ENCODE measurements around the gene FAM174A. TPM values are rescaled to one million over a fixed set of nuclear protein-coding genes. Genes with fewer than 3 reads are reported as not detected.
A peak's percentile ranks its signal among the peaks of the same experiment; 100 is the strongest.

Gene FAM174A
- total RNA-seq: 53.2 TPM

DNA sequence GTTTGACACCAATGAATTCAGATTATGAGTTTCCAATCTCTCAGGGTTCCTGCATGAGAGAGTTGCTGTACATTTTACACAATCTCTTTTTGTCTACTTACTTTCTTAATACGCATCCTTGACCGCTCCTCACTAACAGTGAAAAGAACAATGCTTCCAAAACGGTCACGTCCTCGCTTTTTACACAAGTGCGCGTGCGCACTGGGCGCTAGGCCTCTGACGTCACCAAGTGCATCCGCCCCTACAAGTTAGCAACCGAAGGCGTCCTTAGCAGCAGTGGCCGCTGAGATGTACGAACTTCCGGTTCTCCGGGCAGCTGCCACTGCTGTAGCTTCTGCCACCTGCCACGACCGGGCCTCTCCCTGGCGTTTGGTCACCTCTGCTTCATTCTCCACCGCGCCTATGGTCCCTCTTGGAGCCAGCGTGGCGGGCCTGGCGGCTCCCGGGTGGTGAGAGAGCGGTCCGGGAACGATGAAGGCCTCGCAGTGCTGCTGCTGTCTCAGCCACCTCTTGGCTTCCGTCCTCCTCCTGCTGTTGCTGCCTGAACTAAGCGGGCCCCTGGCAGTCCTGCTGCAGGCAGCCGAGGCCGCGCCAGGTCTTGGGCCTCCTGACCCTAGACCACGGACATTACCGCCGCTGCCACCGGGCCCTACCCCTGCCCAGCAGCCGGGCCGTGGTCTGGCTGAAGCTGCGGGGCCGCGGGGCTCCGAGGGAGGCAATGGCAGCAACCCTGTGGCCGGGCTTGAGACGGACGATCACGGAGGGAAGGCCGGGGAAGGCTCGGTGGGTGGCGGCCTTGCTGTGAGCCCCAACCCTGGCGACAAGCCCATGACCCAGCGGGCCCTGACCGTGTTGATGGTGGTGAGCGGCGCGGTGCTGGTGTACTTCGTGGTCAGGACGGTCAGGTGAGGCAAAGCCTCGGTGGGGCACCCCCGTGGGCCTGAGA lies at the start of gene FAM174A:
TSS of gene FAM174A (plus strand) at position 315 of the 946 bp plus-strand sequence. CDS start at position 472, 157 bp downstream.
- peak; percentile 100 for DNase-seq

GRCh38 chr5:100493996-100494395 lies 41.2 kb upstream of the FAM174A start:
- DNase-seq: no peak

DNA sequence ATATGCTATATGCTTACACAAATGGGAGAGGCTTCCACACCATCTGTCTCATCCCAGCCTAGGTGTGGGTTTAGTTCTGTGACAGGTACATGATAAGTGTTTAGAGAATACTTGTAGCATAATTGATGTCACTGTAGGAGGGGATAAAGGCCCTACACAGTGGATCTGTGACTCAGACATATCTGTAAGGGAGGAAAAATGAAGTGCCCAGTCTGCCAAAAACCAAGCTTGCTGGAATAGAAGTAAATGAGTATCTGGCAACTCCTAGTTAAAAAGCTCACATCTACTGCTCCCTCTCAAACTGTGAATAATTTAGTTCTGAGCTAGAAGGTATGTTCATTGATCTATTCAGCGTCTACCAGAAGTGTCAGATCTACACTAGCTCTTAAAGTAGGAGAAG lies 38.9 kb upstream of the FAM174A start:
- DNase-seq: no peak

GRCh38 chr5:100502684-100503083 lies 32.5 kb upstream of the FAM174A start:
- no peak for DNase-seq

GRCh38 chr5:100505984-100506670 lies 29.0 kb upstream of the FAM174A start:
- DNase-seq: peak; percentile 24

DNA sequence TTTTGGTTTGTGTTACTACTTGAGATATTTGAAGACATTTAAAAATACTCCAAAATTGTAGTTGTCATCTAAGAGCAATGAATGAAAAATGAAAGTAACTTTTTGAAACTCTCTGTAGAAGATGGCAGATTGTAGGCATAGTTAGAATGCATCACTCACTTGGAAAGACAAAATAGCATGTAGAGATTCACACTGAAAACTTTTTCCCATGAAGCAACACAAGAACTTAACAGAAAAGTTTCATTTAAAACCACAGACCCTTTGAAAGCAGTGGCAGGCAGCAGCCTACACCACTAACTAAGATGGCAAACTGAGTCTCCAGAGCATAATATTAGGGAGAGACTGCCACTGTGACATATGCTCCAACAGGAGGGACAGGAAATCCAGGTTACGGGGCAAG lies 18.9 kb upstream of the FAM174A start:
- no peak for DNase-seq

DNA sequence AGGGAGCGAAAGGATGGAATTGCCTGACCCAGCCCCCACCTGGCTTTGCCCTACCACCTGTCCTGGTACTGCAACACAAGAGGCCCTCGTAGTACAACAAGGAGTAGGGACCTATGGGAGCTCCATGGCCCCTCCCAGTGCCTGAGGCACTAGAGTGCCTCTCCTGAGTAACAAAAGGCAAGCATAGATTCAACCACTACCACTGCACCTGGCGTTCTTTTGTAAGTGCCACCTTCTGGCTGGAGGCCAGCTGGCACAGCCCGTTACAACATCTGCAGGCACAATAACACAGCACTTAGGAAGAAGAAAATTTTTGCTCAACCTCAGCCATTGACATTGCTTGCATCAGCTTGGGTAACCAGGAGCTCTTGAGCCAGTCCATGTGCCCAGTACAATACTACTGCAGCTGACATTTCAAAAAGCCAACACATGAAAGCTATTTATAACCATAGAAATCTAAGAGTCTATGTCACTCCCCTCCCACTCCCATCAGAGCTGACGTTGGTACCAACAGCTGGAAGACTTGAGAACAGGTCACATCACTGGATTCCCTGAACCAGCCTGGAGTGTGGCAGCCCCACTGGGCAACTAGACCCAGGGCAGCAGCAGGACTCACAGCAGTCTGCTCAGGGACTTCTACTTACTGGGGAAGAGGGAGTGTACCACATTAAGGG lies 17.7 kb upstream of the FAM174A start:
- DNase-seq: peak; percentile 59

DNA sequence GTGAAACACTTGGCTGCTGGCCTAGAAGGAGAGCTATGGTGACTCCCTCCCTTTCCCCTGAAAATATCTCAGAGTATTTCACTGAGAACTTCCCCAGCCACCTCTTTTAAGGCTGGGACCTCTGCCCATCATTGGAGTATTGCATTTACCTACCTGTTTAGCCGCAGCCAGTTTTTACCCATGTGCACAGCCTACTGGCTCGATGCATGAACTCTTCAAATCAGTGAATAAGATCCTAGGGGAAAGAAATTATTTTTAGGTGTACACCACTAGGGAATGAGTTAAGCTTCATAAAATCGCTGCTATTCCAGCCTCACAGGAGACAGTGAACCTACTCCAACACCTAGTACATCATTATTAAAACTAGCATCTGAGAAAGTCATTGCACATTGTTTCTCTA lies 16.8 kb upstream of the FAM174A start:
- DNase-seq: no peak

DNA sequence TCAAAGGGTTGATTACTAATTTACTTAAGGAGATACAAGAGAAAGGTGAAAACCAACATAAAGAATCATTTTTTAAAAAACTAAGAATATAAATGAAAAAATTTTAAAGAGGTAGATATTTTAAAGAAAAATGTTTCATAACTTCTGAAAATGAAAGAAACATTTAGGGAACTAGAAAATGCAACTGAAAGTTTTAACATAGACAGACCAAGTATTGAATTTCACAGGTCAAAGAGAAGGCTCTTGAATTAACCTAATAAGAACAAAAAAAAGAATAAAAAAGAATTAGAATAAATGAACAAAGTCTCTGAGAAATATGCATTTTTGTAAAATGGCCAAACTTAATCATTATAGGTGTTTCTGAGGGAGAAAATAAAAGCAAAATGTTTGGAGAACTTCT lies 16.1 kb upstream of the FAM174A start:
- DNase-seq: no peak

DNA sequence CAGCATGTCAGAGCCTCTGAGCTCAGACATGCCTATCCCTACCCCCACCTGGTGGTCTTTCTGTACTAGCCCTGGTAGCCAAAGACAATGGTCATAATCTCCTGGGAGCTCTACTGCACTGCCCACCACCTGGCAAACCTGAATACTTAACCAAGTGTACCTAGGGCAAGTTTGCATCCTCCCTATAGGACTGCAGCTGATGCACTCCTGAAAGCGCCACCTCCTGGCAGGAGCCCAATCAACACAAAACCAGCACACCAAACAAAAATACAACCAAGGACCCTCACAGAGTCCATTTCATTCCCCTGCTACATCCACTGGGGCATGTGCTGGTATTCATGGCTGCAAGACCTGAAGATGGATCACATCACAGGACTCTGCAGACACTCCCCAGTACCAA lies 14.8 kb upstream of the FAM174A start:
- DNase-seq: no peak

- DNase-seq: no peak
These were observed 2.8 kb downstream of the FAM174A start for GRCh38 chr5:100537946-100538345.

DNA sequence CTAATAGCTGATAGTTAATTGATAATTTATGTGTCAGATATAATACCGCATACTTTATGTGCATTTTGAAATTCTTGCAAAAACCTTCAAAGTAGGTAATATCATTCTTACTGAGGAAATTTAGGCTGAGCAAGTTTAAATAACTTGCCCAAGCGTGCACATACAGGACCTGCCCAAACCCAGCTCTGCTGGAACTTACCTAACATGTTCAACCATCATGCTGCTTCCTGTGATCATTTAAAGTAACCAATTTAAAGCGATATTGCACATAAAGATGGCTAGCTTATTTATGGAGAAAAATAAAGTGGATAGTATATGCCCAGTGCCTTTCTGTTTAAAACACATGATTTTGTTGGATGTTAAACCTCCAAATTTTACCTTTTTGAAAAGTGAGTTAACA lies 4.3 kb downstream of the FAM174A start:
- DNase-seq: peak; percentile 21

DNA sequence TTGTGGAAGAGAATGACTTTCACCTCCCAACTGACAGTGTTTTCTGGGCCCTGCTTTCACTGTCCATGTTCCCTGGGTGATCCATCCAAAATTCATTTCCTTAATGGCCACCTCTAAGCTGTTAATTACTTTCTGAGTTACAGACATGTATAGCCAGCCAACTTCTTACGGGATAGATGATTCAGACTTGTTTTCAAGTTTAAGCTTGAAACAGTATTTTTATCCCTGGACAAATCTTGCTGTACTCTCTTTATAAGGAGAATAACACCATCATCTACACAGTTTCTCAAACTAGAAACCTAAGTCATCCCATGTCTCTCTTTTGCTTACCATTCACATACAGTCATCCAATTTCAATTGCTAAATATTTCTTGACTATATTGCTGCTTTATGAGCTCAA lies 6.9 kb downstream of the FAM174A start:
- DNase-seq: no peak

DNA sequence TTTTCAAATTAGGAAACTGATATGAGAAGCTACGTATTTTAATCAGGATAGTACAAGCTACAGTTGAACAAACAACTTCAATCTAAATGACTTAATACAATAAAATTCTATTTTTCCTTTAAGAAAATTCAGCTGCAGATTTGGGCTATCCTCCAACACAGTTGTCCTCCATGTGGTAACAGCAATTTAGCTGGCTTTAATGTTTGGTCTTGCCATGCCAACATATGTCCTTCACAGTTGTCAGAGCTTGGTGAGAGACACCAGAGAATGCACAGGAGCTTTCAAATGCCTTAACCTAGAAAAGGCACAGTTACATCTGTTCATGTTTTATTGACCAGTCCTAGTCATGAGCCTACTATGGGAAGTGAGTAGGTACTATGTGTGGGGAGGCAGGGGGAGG lies 10.8 kb downstream of the FAM174A start:
- DNase-seq: peak; percentile 77

GRCh38 chr5:100550531-100551051 lies 15.4 kb downstream of the FAM174A start:
- DNase-seq: no peak

GRCh38 chr5:100551183-100551582 lies 16.0 kb downstream of the FAM174A start:
- no peak for DNase-seq

GRCh38 chr5:100553209-100553608 lies 18.0 kb downstream of the FAM174A start:
- no peak for DNase-seq

- no peak for DNase-seq
These were observed 25.7 kb downstream of the FAM174A start for GRCh38 chr5:100560860-100561259.

DNA sequence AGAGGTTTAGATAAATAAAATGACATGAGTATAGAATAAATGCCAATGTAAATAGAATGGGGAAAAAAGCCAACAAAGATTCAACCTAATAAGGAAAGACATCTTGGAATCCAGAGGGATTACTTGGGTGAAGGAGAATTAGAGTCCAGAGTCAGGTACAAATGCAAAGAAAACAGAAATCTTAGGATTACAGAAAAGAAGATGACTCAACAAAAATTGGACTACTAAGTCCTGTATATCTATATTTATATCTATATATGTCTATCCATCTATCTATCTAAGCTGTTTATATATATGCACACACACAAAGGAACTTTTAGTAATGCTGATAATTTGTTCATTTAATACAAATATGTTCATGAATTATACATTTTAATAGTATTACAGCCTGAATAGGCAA lies 27.6 kb downstream of the FAM174A start:
- no peak for DNase-seq

DNA sequence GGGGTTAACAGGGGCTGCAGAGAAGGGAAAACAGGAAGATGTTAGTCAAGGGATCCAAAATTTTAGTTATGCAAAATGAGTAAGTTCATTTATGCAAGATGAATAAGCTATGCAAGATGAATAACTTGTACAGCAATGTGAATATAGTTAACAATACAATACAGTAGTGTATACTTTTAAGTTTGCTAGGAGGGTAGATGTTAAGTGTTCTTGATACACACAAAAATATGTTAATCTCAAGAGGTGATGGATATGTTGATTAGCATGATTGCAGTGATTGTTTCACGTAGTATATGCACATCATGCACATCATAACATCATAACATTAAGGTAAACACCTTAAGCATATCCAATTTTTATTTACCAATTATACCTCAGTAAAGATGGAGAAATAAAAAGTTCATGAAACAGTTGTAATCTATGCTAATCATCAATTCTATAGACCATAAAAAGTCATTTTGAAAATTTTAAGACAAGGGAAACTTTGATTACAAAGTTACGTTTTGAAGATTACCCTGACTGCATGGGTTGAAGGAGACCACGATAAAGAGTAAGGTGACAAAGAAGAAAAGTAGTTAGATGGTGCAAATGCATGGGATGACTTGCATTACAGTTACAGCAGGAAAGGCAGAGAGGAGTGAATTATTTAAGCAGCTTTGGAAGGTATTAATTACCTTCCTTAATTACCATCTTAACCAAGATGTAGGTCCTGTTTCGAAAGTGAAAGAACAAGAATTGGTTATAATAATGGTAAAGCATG lies 31.4 kb downstream of the FAM174A start:
- DNase-seq: no peak

DNA sequence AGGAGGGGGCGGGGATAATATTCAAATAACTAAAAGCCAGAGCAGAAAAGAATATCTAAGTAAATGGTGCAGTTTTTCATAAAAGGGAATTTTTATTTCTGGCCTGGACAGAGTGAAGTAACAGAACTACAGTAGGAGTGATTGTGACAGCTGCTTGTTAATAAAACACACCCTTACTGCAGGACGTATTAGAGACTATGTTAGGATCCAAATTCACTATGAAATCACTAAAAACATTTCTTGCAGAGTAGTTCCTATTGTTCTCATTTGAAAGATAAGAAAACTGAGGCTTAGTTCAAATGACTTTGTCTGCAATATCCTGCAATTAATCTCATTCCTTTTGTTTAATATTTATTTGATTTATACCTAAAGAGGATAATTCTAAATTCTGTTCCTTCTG lies 39.5 kb downstream of the FAM174A start:
- peak; percentile 67 for DNase-seq

DNA sequence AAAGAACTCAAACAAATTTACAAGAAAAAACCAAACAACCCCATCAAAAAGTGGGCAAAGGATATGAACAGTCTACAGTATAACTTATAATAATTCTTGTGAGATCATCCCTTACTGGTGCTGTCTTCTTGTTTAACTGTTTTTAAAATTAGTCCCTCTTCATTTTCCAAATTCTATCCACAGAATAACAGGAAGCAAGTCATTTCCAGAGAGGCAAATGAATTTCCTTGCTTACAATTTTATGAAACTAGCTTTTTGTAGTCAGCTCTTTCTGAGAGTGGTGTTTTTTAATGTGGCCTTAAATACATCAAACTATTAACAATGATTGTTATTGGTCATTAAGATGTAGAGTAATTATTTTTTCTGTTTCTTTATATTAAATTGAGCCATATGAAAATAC lies 40.6 kb downstream of the FAM174A start:
- no peak for DNase-seq

Measured in tongue (tissue), 2 donors.